Stimulated activated CD4-positive, alpha-beta T cell treated with anti-CD3 and anti-CD28 coated beads, Interleukin-15, amount 100 ng/mL, for 24 hours (primary cell): ENCODE data around the gene MCTS1.
A peak's percentile ranks its signal among the peaks of the same experiment; 100 is the strongest.
"Not testable (repeated sequence)": the region's sequence is repeated elsewhere in the genome, so short reads cannot be mapped to it uniquely, and the experiment has no call there.

Experiments used
- DNase-seq: peaks from one replicate; pipeline ENCODE4 v3.0.0-alpha.2; 2020

MCTS1 gene

GRCh38 chrX:120629667-120630537 lies 26.0 kb downstream of the MCTS1 start, which contains the start of gene C1GALT1C1:
Gene C1GALT1C1, minus strand, starts transcription at chrX:120630054. Its CDS starts 2,888 bp downstream, at chrX:120627166.
- peak; percentile 92 for DNase-seq

- no peak for DNase-seq
Measured at GRCh38 chrX:120638619-120639018, 34.7 kb downstream of the MCTS1 start.

- DNase-seq: no peak
Measured at GRCh38 chrX:120642871-120643270, 39.0 kb downstream of the MCTS1 start.

GRCh38 chrX:120647127-120647526 lies 43.2 kb downstream of the MCTS1 start:
- no peak for DNase-seq

GRCh38 chrX:120652256-120652655 lies 48.4 kb downstream of the MCTS1 start:
- not testable (repeated sequence) for DNase-seq

GRCh38 chrX:120653000-120653399 lies 49.1 kb downstream of the MCTS1 start:
- no peak for DNase-seq

GRCh38 chrX:120660637-120661036 lies 56.7 kb downstream of the MCTS1 start:
- no peak for DNase-seq
